Loucy (cell line): ENCODE measurements around the gene PROM2.

Source experiments
- H2AFZ ChIP-seq: fragments of 200-600 bp; sonication (generic); 2 replicates; pipeline ENCODE4 v1.6.0; 2016; ENCODE audit warnings: antibody characterized with exemption, mild to moderate bottlenecking, low read length, moderate library complexity
- H3F3A ChIP-seq: fragments of 200-600 bp; 2 replicates; pipeline ENCODE4 v1.6.0; 2016; ENCODE audit warnings: antibody characterized with exemption, low read depth, mild to moderate bottlenecking
- H3K27me3 ChIP-seq: fragments of 200-600 bp; sonication (generic); 2 replicates; pipeline ENCODE4 v1.6.1; 2014; ENCODE audit warnings: low read length, mild to moderate bottlenecking; ENCODE audit not compliant: insufficient read depth, poor library complexity, severe bottlenecking
- H3K36me3 ChIP-seq: fragments of 200-600 bp; sonication (generic); 2 replicates; pipeline ENCODE4 v1.6.1; 2016; ENCODE audit warnings: low read length; ENCODE audit not compliant: insufficient read depth
- H3K4me1 ChIP-seq: fragments of 200-600 bp; sonication (generic); 2 replicates; pipeline ENCODE4 v1.5.1; 2014; ENCODE audit warnings: low read length, mild to moderate bottlenecking; ENCODE audit not compliant: insufficient read depth, poor library complexity, severe bottlenecking
- H3K4me2 ChIP-seq: fragments of 200-600 bp; sonication (generic); 2 replicates; pipeline ENCODE4 v1.6.0; 2014; ENCODE audit warnings: antibody characterized with exemption, low read length, low read depth, mild to moderate bottlenecking; ENCODE audit not compliant: poor library complexity, severe bottlenecking
- H3K4me3 ChIP-seq: fragments of 200-600 bp; sonication (generic); 2 replicates; pipeline ENCODE4 v1.5.1; 2014; ENCODE audit warnings: low read length, mild to moderate bottlenecking, mixed read lengths; ENCODE audit not compliant: poor library complexity, severe bottlenecking
- H3K79me2 ChIP-seq: fragments of 200-600 bp; sonication (generic); 2 replicates; pipeline ENCODE4 v1.6.1; 2014; ENCODE audit warnings: low read length; ENCODE audit not compliant: insufficient read depth
- H3K9ac ChIP-seq: fragments of 200-600 bp; sonication (generic); 2 replicates; pipeline ENCODE4 v1.6.0; 2014; ENCODE audit warnings: mild to moderate bottlenecking, low read depth, low read length, moderate library complexity; ENCODE audit not compliant: poor library complexity, severe bottlenecking
- H3K9me2 ChIP-seq: fragments of 200-600 bp; sonication (generic); replicated peaks from 2 replicates; pipeline ENCODE4 v1.6.1; 2016; ENCODE audit warnings: low read depth, low read length, mixed read lengths
- H3K9me3 ChIP-seq: fragments of 200-600 bp; sonication (generic); 2 replicates; pipeline ENCODE4 v1.6.1; 2014; ENCODE audit warnings: mild to moderate bottlenecking, antibody characterized with exemption, low read length, low read depth; ENCODE audit not compliant: insufficient read depth
- H4K20me1 ChIP-seq: fragments of 200-600 bp; sonication (generic); 2 replicates; pipeline ENCODE4 v1.6.0; 2014; ENCODE audit warnings: antibody characterized with exemption, low read length, mild to moderate bottlenecking; ENCODE audit not compliant: insufficient read depth, poor library complexity, severe bottlenecking
- CTCF ChIP-seq: fragments of 200-600 bp; sonication (generic); conservative IDR thresholded peaks from 2 replicates; pipeline ENCODE4 v1.5.1; 2014; ENCODE audit warnings: mild to moderate bottlenecking, antibody characterized with exemption, low read length
- EZH2phosphoT487 ChIP-seq: fragments of 200-600 bp; IDR thresholded peaks from 2 replicates; pipeline ENCODE4 v1.6.1; 2018; ENCODE audit warnings: antibody characterized with exemption, mild to moderate bottlenecking, moderate library complexity, borderline replicate concordance

Gene PROM2

GRCh38 chr2:95295376-95295775 is 21.1 kb downstream of the PROM2 start:
- Histone ChIP-seq H3K36me3 (no peaks in the 10 kb centered on the region), H3F3A (no peaks in the 10 kb centered on the region), H3K79me2 (no peaks in the 10 kb centered on the region), H3K27me3 (no peaks in the 10 kb centered on the region), H3K4me1 (peaks cover 9% of the 10 kb centered on the region), H4K20me1 (no peaks in the 10 kb centered on the region), H3K9ac (no peak overlapping the region), H3K4me2 (no peak overlapping the region), H3K4me3 (no peak overlapping the region), H3K9me2 (no peaks in the 10 kb centered on the region), H3K9me3 (peaks cover 7% of the 10 kb centered on the region; the same call in 1 of the 2 replicates), H2AFZ (no peak overlapping the region)
- TF ChIP-seq CTCF (no peak), EZH2phosphoT487 (no peak)

DNA sequence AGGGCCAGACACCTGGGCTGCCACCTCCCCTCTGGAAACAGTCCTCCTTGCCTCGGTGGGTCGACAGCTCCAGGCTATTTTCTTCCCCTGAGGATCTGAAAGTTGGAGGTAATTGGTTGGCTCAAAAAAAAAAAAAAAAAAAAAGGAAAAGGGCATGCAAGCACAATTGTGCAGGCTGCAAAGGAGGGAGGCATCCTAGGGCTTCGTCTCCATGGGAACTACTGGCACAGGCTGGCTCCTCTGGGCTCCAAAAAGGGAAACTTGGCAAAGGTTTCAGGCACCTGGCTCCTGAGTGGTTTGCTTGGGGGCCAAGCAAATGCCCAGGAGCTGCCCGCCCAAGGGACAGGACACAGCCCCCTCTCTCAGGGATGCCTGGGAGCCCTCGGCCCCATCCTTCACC is 21.8 kb downstream of the PROM2 start:
- no peaks in the 10 kb centered on the region for H3F3A ChIP-seq
- H3K9ac ChIP-seq = no peak overlapping the region
- no peak overlapping the region for H2AFZ ChIP-seq
- H3K27me3 ChIP-seq = no peaks in the 10 kb centered on the region
- H3K9me2 ChIP-seq = no peaks in the 10 kb centered on the region
- H3K9me3 ChIP-seq = peaks cover 5% of the 10 kb centered on the region; the same call in 1 of the 2 replicates
- no peaks in the 10 kb centered on the region for H3K36me3 ChIP-seq
- peaks cover 9% of the 10 kb centered on the region for H3K4me1 ChIP-seq
- H4K20me1 ChIP-seq = no peaks in the 10 kb centered on the region
- no peak overlapping the region for H3K4me3 ChIP-seq
- TF ChIP-seq CTCF (no peak), EZH2phosphoT487 (no peak)
- H3K79me2 ChIP-seq = no peaks in the 10 kb centered on the region
- no peak overlapping the region for H3K4me2 ChIP-seq

DNA sequence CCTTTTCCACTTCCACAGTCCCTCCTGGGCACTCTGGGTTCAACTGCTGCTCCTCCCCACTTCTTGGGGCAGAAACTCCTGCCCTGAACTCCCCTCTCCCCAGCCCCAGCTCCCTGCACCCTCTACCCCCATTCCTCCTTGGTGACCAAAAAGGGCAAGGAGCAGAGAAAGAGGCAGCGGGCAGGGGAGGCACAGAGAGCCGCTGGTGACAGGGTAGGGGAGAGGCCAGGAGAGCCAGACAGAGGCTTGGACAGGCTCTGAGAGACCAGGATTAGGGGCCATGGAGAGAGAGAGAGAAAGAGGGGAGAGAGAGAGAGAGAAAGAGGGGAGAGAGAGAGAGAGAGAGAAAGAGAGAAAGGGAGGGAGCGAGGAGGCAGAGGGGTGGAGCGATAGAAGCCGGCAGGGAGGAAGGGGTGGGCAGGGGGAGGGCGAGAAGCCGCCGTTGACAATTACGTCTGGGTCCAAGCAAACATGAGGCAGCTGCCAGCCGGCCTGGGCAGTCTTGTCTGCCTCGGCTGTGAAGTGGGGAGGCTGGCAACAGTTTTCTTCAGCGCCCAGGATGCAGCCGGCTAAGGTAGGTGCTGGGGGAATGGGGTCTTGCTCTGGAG is 22.7 kb downstream of the PROM2 start, which contains the start of gene KCNIP3:
TSS of gene KCNIP3 (plus strand) at position 468 of the 608 bp plus-strand sequence. CDS start at position 560, 92 bp downstream.
- H3K27me3 ChIP-seq = no peaks in the 10 kb centered on the region
- peaks cover 9% of the 10 kb centered on the region for H3K4me1 ChIP-seq
- H3K4me3 ChIP-seq = peak within 1 kb of the TSS; percentile 70
- no peaks in the 10 kb centered on the region for H3K9me2 ChIP-seq
- peak within 1 kb of the TSS; percentile 77 for H3K9ac ChIP-seq
- no peaks in the 10 kb centered on the region for H4K20me1 ChIP-seq
- H3K9me3 ChIP-seq = peaks cover 3% of the 10 kb centered on the region; the same call in 1 of the 2 replicates
- H2AFZ ChIP-seq = peak within 1 kb of the TSS; percentile 95
- TF ChIP-seq EZH2phosphoT487 (no peak), CTCF (no peak)
- no peaks in the 10 kb centered on the region for H3K79me2 ChIP-seq
- no peaks in the 10 kb centered on the region for H3K36me3 ChIP-seq
- H3K4me2 ChIP-seq = peak within 1 kb of the TSS; percentile 92
- H3F3A ChIP-seq = no peaks in the 10 kb centered on the region
